SK-N-MC (cell line): Measurements from ENCODE around the gene IL1RAP.

Experiments
- EZH2 ChIP-seq: fragments of 200-600 bp; sonication (generic); IDR thresholded peaks from one replicate; pipeline ENCODE4 v1.6.1; 2017; ENCODE audit warnings: antibody characterized with exemption
- FOXP2 ChIP-seq: optimal IDR thresholded peaks from 2 replicates; pipeline ENCODE3; 2011; ENCODE audit warnings: mild to moderate bottlenecking, moderate library complexity; ENCODE audit not compliant: insufficient read depth; ENCODE audit errors: extremely low read length, control extremely low read depth
- POLR2AphosphoS5 ChIP-seq: IDR thresholded peaks from 2 replicates; pipeline ENCODE4 v1.6.1; 2012; ENCODE audit warnings: mild to moderate bottlenecking, low read depth, low read length, borderline replicate concordance

DNA sequence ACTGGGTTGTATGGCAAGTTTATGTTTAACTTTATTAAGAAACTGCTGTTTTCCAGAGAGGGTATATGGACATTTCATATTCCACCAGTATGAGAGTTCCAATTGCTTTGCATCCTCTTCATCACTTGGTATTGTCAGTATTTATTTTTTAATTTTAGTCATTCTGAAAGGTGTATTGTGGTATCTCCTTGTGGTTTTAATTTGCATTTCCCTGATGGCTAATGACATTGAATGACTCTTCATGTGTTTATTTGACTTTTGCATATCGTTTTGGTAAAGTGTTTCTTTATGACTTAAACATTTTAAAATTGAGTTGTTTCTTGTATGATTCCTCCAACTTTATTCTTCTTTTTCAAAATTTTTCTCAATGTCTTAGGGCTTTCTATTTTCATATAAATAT, 44.4 kb downstream of the IL1RAP start:
- TF ChIP-seq POLR2AphosphoS5 (no peak), EZH2 (no peak), FOXP2 (no peak)
